Glutamatergic neuron (in vitro differentiated cells): ENCODE data around the gene CDH4. TPM values are rescaled to one million over a fixed set of nuclear protein-coding genes. Genes with fewer than 3 reads are reported as not detected.

Experiments used
- DNase-seq: peaks from one replicate; pipeline ENCODE4 v3.0.0; 2022
- H3K27ac Mint-ChIP-seq: one replicate; pipeline ENCODE4 v1.8.0; 2020; ENCODE audit warnings: mild to moderate bottlenecking, mixed read lengths, inconsistent platforms; ENCODE audit not compliant: unreplicated experiment
- H3K27me3 Mint-ChIP-seq: one replicate; pipeline ENCODE4 v1.8.0; 2020; ENCODE audit warnings: mild to moderate bottlenecking, moderate library complexity, mixed read lengths, inconsistent platforms; ENCODE audit not compliant: unreplicated experiment
- H3K36me3 Mint-ChIP-seq: one replicate; pipeline ENCODE4 v1.8.0; 2020; ENCODE audit warnings: mild to moderate bottlenecking, mixed read lengths, inconsistent platforms; ENCODE audit not compliant: unreplicated experiment
- H3K4me1 Mint-ChIP-seq: one replicate; pipeline ENCODE4 v1.8.0; 2020; ENCODE audit warnings: mild to moderate bottlenecking, low read depth, mixed read lengths, inconsistent platforms; ENCODE audit not compliant: unreplicated experiment
- H3K4me3 Mint-ChIP-seq: one replicate; pipeline ENCODE4 v1.8.0; 2020; ENCODE audit warnings: mild to moderate bottlenecking, mixed read lengths, inconsistent platforms; ENCODE audit not compliant: unreplicated experiment
- H3K9me3 Mint-ChIP-seq: one replicate; pipeline ENCODE4 v1.8.0; 2020; ENCODE audit warnings: mild to moderate bottlenecking, moderate library complexity, mixed read lengths, inconsistent platforms; ENCODE audit not compliant: unreplicated experiment
- CTCF ChIP-seq: fragments of 200-600 bp; sonication (generic); IDR thresholded peaks from one replicate; pipeline ENCODE4 v1.5.0; 2021; ENCODE audit not compliant: partially characterized antibody, unreplicated experiment
- total RNA-seq: library from RNA; stranded (reverse); fragmentation: NEBNext Ultra II Directional; extraction: Animal tissue kit (Norgen Biotek cat#: 25700); gene quantifications from one replicate; pipeline ENCODE4 v1.2.1, GENCODE V29; 2021; ENCODE audit not compliant: unreplicated experiment

Gene CDH4
- total RNA-seq, 1 donor from 2014 or later, result 1.2 TPM

- Mint-ChIP-seq H3K4me1 (peaks cover 5% of the 10 kb centered on the region), H3K4me3 (no peak overlapping the region), H3K9me3 (peaks cover 4% of the 10 kb centered on the region), H3K27me3 (peaks cover 2% of the 10 kb centered on the region), H3K36me3 (peaks cover 13% of the 10 kb centered on the region), H3K27ac (no peak overlapping the region)
- DNase-seq, result peak; percentile 8
- no peak for TF ChIP-seq CTCF
Observed at GRCh38 chr20:61753987-61754956, 502.2 kb downstream of the CDH4 start.

- peaks cover 5% of the 10 kb centered on the region for H3K4me1 Mint-ChIP-seq
- no peak overlapping the region for H3K4me3 Mint-ChIP-seq
- peaks cover 12% of the 10 kb centered on the region for H3K36me3 Mint-ChIP-seq
- TF ChIP-seq CTCF, result no peak
- H3K9me3 Mint-ChIP-seq, result peaks cover 4% of the 10 kb centered on the region
- H3K27me3 Mint-ChIP-seq, result peaks cover 2% of the 10 kb centered on the region
- peak; percentile 1 for DNase-seq
- H3K27ac Mint-ChIP-seq, result no peak overlapping the region
Observed at GRCh38 chr20:61754976-61755778, 503.1 kb downstream of the CDH4 start.

GRCh38 chr20:61755971-61756845, 504.1 kb downstream of the CDH4 start:
- H3K27me3 Mint-ChIP-seq, result peaks cover 2% of the 10 kb centered on the region
- no peak overlapping the region for H3K4me3 Mint-ChIP-seq
- H3K4me1 Mint-ChIP-seq, result peaks cover 5% of the 10 kb centered on the region
- DNase-seq, result peak; percentile 17
- H3K9me3 Mint-ChIP-seq, result no peaks in the 10 kb centered on the region
- H3K27ac Mint-ChIP-seq, result no peak overlapping the region
- no peak for TF ChIP-seq CTCF
- peaks cover 1% of the 10 kb centered on the region for H3K36me3 Mint-ChIP-seq

GRCh38 chr20:61756966-61757677, 505.1 kb downstream of the CDH4 start:
- Mint-ChIP-seq H3K9me3 (no peaks in the 10 kb centered on the region), H3K36me3 (no peaks in the 10 kb centered on the region), H3K27me3 (peaks cover 4% of the 10 kb centered on the region), H3K27ac (peak overlapping the region; percentile 22), H3K4me3 (no peak overlapping the region), H3K4me1 (peaks cover 5% of the 10 kb centered on the region)
- no peak for DNase-seq
- no peak for TF ChIP-seq CTCF
